Naive thymus-derived CD8-positive, alpha-beta T cell (primary cell): ENCODE data around the gene NXN. TPM values are rescaled to one million over a fixed set of nuclear protein-coding genes. Genes with fewer than 3 reads are reported as not detected.
"Not testable (repeated sequence)": the region's sequence is repeated elsewhere in the genome, so short reads cannot be mapped to it uniquely, and the experiment has no call there.

ENCODE experiments used
- ATAC-seq, 2 donors: fragments of 150-1000 bp; cut with Tn5 transposase in 1 of 2; sonication (Bioruptor Pico), chemical (Tn5 transposase) in 1 of 2; 1 replicate in 1 of 2; 2 replicates in 1 of 2; pipeline ENCODE4 v1.10.0; 2021; ENCODE audit warnings: mild to moderate bottlenecking in 2 of 2, moderate library complexity in 2 of 2
- POLR2A ChIA-PET: fragments of 350-600 bp; sonication (Branson Sonifier 250); formaldehyde crosslinking; loops from one replicate; lab custom pipeline; 2021; ENCODE audit warnings: antibody characterized with exemption; lab: Charles Lee
- DNase-seq, 10 donors: peaks; one replicate each; pipeline versions ENCODE4 v3.0.0 to v3.0.0-alpha.2; 2020 to 2022
- H3K27ac Mint-ChIP-seq, 10 donors: one replicate each; pipeline ENCODE4 v1.8.0; 2020 to 2022; ENCODE audit warnings: mild to moderate bottlenecking in 10 of 10, mixed read lengths in 10 of 10, moderate library complexity in 4 of 10, inconsistent platforms in 1 of 10
- H3K27me3 Mint-ChIP-seq, 5 donors: one replicate each; pipeline ENCODE4 v1.8.0; 2021 to 2022; ENCODE audit warnings: mixed read lengths in 5 of 5
- H3K36me3 Mint-ChIP-seq, 3 donors: one replicate each; pipeline ENCODE4 v1.8.0; 2020 to 2022; ENCODE audit warnings: mixed read lengths in 3 of 3, mild to moderate bottlenecking in 2 of 3, inconsistent platforms in 1 of 3
- H3K4me1 Mint-ChIP-seq, 4 donors: one replicate each; pipeline ENCODE4 v1.8.0; 2021 to 2022; ENCODE audit warnings: mixed read lengths in 4 of 4
- H3K4me3 Mint-ChIP-seq, 10 donors: one replicate each; pipeline ENCODE4 v1.8.0; 2020 to 2022; ENCODE audit warnings: mild to moderate bottlenecking in 10 of 10, mixed read lengths in 10 of 10, moderate library complexity in 6 of 10, inconsistent platforms in 1 of 10
- H3K9me3 Mint-ChIP-seq, 9 donors: one replicate each; pipeline ENCODE4 v1.8.0; 2020 to 2022; ENCODE audit warnings: mixed read lengths in 9 of 9, mild to moderate bottlenecking in 3 of 9, inconsistent platforms in 1 of 9, moderate library complexity in 1 of 9
- microRNA-seq: library from miRNA; unstranded; fragments of <30 nt; microRNA quantifications from one replicate; pipeline ENCODE4 v1.2.0, GENCODE V29; 2022; ENCODE audit warnings: borderline microRNAs expressed
- polyA plus RNA-seq, 3 donors: library from polyadenylated mRNA; unstranded; fragments of 300-500 nt; fragmentation: Illumina TruSeq; gene quantifications; one replicate each; pipeline ENCODE4 v1.2.3, GENCODE V29; 2021
- total RNA-seq, 8 experiments: library from RNA in 2 of 8; stranded (reverse) in 2 of 8; gene quantifications; one replicate each; pipeline ENCODE4 v1.2.3 and lab custom pipeline; 2021 to 2026

NXN gene
- total and polyA plus RNA-seq, 5 experiments from 2014 or later = 0.06 to 0.85 (median 0.49) TPM

DNA sequence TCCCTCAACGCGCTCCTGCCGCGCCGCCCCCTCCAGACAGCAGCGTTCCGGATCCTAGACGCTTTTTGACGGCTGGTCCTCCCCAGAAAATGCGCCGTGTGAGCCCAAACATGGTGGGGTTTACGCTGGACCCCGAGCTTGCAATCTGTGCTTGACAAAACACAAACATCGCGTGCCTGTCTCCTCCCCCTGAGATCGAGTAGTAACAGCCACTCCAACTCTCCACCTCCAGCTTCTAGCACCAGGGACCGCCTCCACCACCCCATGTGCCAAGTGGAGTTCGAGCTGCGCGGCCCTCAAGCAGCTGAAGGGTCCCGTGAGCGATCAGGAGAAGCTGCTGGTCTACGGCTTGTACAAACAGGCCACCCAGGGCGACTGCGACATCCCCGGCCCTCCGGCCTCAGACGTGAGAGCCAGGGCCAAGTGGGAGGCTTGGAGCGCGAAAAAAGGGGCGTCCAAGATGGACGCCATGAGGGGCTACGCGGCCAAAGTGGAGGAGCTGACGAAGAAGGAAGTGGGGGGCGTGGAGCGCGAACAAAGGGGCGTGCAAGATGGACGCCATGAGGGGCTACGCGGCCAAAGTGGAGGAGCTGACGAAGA is 226.9 kb downstream of the NXN start:
- Mint-ChIP-seq H3K9me3 (no peaks in the 10 kb centered on the region), H3K27ac (peak overlapping the region; percentile 93 to 98 (median 96)), H3K4me1 (peaks cover 33 to 44% (median 37%) of the 10 kb centered on the region in 4 donors), H3K4me3 (peak overlapping the region; percentile 92 to 98 (median 95)), H3K27me3 (no peaks in the 10 kb centered on the region), H3K36me3 (peaks cover 0 to 20% (median 5%) of the 10 kb centered on the region in 3 donors)
- POLR2A ChIA-PET = interaction anchor here (0.5 to 4.2 kb wide), 9 partner anchors 13 to 340 kb away, joined by 3 to 27 read pairs (median 6); partner anchors contain the start of genes GLOD4, MRM3, TIMM22 and VPS53
- DNase-seq = peak in 2 of 10 donors; percentile 18 to 26
- ATAC-seq = peak; percentile 25 to 34

DNA sequence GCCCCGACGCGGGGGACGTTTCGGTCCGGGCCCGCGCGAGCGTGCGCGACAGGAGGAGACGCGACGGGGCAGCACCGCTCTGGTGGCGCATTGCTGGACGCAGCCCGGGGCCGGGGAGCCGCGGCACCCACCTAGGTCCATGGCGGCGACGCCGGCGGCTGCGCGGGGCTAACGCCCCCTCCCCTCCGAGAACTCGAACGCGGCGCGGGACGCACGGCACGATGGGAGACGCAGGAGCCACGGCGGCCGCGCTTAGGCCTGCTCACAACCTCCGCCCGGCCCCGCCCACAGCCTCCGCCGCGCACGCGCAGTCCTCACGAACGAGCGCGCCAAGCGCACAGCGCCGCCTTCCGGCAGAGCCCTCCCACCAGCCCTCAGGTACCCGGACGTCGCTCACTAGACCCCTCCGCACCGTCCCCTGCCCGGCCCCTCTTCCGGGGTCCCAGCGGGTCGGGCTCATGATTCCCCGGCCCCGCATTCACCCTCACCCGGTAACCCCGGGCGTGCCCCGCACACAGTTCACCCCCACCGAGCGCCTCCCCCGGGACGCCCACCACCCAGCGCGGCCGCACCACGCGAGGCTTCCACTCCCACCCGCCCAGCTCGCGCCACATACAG is 227.5 kb downstream of the NXN start, which contains the start of gene GEMIN4:
Gene GEMIN4 (minus strand): TSS at position 263 of the 618 bp plus-strand sequence. CDS start 122 bp downstream, at position 141.
- POLR2A ChIA-PET = interaction anchor here (0.5 to 4.2 kb wide), 9 partner anchors 12 to 340 kb away, joined by 3 to 27 read pairs (median 6); partner anchors contain the start of genes GLOD4, MRM3, TIMM22 and VPS53
- ATAC-seq (peak; percentile 83 to 84), DNase-seq (peak; percentile 92 to 100 (median 98))
- H3K9me3 Mint-ChIP-seq = no peaks in the 10 kb centered on the region
- peaks cover 33 to 45% (median 37%) of the 10 kb centered on the region in 4 donors for H3K4me1 Mint-ChIP-seq
- no peaks in the 10 kb centered on the region for H3K27me3 Mint-ChIP-seq
- peak within 1 kb of the TSS; percentile 92 to 98 (median 96) for H3K4me3 Mint-ChIP-seq
- peak within 1 kb of the TSS; percentile 93 to 98 (median 97) for H3K27ac Mint-ChIP-seq
- H3K36me3 Mint-ChIP-seq = peaks cover 0 to 24% (median 5%) of the 10 kb centered on the region in 3 donors

GRCh38 chr17:751269-752001 is 228.1 kb downstream of the NXN start:
- POLR2A ChIA-PET = interaction anchor here (0.7 to 4.2 kb wide), 7 partner anchors 18 to 245 kb away, joined by 3 to 27 read pairs (median 8); partner anchors contain the start of genes GLOD4, MRM3, TIMM22 and VPS53
- DNase-seq = peak in 9 of 10 donors; percentile 30 to 74 (median 47)
- H3K4me3 Mint-ChIP-seq = peak overlapping the region; percentile 92 to 98 (median 96)
- peak; percentile 47 to 58 for ATAC-seq
- peaks cover 33 to 45% (median 37%) of the 10 kb centered on the region in 4 donors for H3K4me1 Mint-ChIP-seq
- H3K27me3 Mint-ChIP-seq = no peaks in the 10 kb centered on the region
- peak overlapping the region; percentile 93 to 98 (median 96) for H3K27ac Mint-ChIP-seq
- no peaks in the 10 kb centered on the region for H3K9me3 Mint-ChIP-seq
- peaks cover 0 to 23% (median 3%) of the 10 kb centered on the region in 3 donors for H3K36me3 Mint-ChIP-seq

- H3K4me3 Mint-ChIP-seq = peak overlapping the region; percentile 92 to 98 (median 96)
- no peak for ATAC-seq
- peaks cover 0 to 25% (median 3%) of the 10 kb centered on the region in 3 donors for H3K36me3 Mint-ChIP-seq
Observed at GRCh38 chr17:750431-751037, 229.0 kb downstream of the NXN start.

GRCh38 chr17:749359-749758 is 230.2 kb downstream of the NXN start:
- ATAC-seq, H3K27me3 Mint-ChIP-seq, H3K9me3 Mint-ChIP-seq: not testable (repeated sequence)
- Mint-ChIP-seq H3K4me1 (peaks cover 33 to 45% (median 38%) of the 10 kb centered on the region in 4 donors), H3K4me3 (peak overlapping the region in 8 of 10 donors; percentile 15 to 95 (median 70)), H3K27ac (peak overlapping the region in 3 of 10 donors; percentile 41 to 74 (median 68)), H3K36me3 (peaks cover 0 to 36% (median 5%) of the 10 kb centered on the region in 3 donors)
- POLR2A ChIA-PET = interaction anchor here (0.5 kb wide), 1 partner anchor 634 kb away, joined by 4 read pairs; no protein-coding TSS in a partner anchor
- DNase-seq = peak in 1 of 10 donors; percentile 23

More at GRCh38 chr17:750431-751037, 229.0 kb downstream of the NXN start:
- no peaks in the 10 kb centered on the region for H3K27me3 Mint-ChIP-seq
- H3K4me1 Mint-ChIP-seq = peaks cover 33 to 45% (median 37%) of the 10 kb centered on the region in 4 donors
- DNase-seq = no peak
- H3K9me3 Mint-ChIP-seq = no peaks in the 10 kb centered on the region
- POLR2A ChIA-PET = interaction anchor here (0.9 to 4.2 kb wide), 6 partner anchors 13 to 246 kb away, joined by 3 to 27 read pairs (median 8); partner anchors contain the start of genes GLOD4, MRM3, TIMM22 and VPS53
- peak overlapping the region; percentile 41 to 98 (median 96) for H3K27ac Mint-ChIP-seq

Small RNA genes lying within 50 kb of the gene (microRNA-seq; reads per million reads assigned to microRNA genes)
- not detected for gene MIR3183

Other genes starting within 250 kb of the NXN start
- 1 to 10 TPM; 2.1 to 3.8 TPM for gene TLCD3A, start 247.2 kb downstream of the NXN start, total RNA-seq
- gene TLCD3A, start 247.2 kb downstream of the NXN start, polyA plus RNA-seq = 1 to 10 TPM in 2 of 3 donors, under 1 TPM in 1; 0.98 to 2.0 (median 1.2) TPM
- 10 to 100 TPM; 37.8 to 41.0 TPM for gene GEMIN4, start 227.5 kb downstream of the NXN start, total RNA-seq
- 10 to 100 TPM; 16.6 to 35.1 (median 21.2) TPM for gene GEMIN4, start 227.5 kb downstream of the NXN start, polyA plus RNA-seq
- 10 to 100 TPM; 79.9 to 89.7 TPM for gene GLOD4, start 197.5 kb downstream of the NXN start, total RNA-seq
- gene GLOD4, start 197.5 kb downstream of the NXN start, polyA plus RNA-seq = 10 to 100 TPM; 96.2 to 97.4 (median 97.2) TPM
- 10 to 100 TPM; 26.2 to 26.3 TPM for gene MRM3, start 197.4 kb downstream of the NXN start, total RNA-seq
- gene MRM3, start 197.4 kb downstream of the NXN start, polyA plus RNA-seq = 10 to 100 TPM; 23.7 to 27.2 (median 23.9) TPM
- 10 to 100 TPM; 14.5 to 15.9 TPM for gene TIMM22, start 17.4 kb upstream of the NXN start, total RNA-seq
- gene TIMM22, start 17.4 kb upstream of the NXN start, polyA plus RNA-seq = 10 to 100 TPM; 20.8 to 25.2 (median 23.5) TPM
- 100 to 1,000 TPM; 118 to 120 TPM for gene ABR, start 200.2 kb upstream of the NXN start, total RNA-seq
- gene ABR, start 200.2 kb upstream of the NXN start, polyA plus RNA-seq = 10 to 100 TPM in 1 of 3 donors, 1 to 10 TPM in 2; 8.6 to 13.0 (median 8.7) TPM